A549 treated with CORT108297 at 1 μM for 4 hours (cell line): ENCODE data around the gene CPD. TPM values are rescaled to one million over a fixed set of nuclear protein-coding genes. Genes with fewer than 3 reads are reported as not detected.

ENCODE experiments used
- total RNA-seq: library from RNA; stranded (reverse); fragments of 200-300 nt; extraction: Qiagen RNA extraction; gene quantifications from 5 replicates; pipeline ENCODE4 v1.2.3, GENCODE V29; 2022

CPD gene
- total RNA-seq = 20.8 to 31.1 TPM (median 24.1 TPM) in 5 replicates

GRCh38 chr17:30378825-30379302 lies at the start of gene CPD:
Gene CPD (plus strand): TSS chr17:30378927. CDS start chr17:30378981, 54 bp downstream.

GRCh38 chr17:30333503-30334360 lies 45.0 kb upstream of the CPD start, which contains the start of gene TMIGD1:
Gene TMIGD1 (minus strand): TSS chr17:30334057. CDS start chr17:30332133, 1,924 bp downstream.

GRCh38 chr17:30477083-30477773 lies 98.5 kb downstream of the CPD start, which contains the start of gene GOSR1:
Gene GOSR1 (plus strand): TSS chr17:30477408. CDS start chr17:30477434, 26 bp downstream.

Other genes with a start within 250 kb of the CPD start
- gene SLC6A4, start 143.2 kb upstream of the CPD start, total RNA-seq = 0.02 to 0.06 TPM in 2 of 5 replicates, not detected in the others
- 42.0 to 54.7 TPM (median 45.4 TPM) in 5 replicates for gene BLMH, start 87.0 kb upstream of the CPD start, total RNA-seq
- gene TMIGD1, start 44.9 kb upstream of the CPD start, total RNA-seq = not detected in 5 replicates
- 31.7 to 45.9 TPM (median 34.1 TPM) in 5 replicates for gene GOSR1, start 98.5 kb downstream of the CPD start, total RNA-seq